NCI-H1694 treated with DMSO at 0.1 percent for 48 hours (cell line): ENCODE results near the gene IGFBP3.
A peak's percentile ranks its signal among the peaks of the same experiment; 100 is the strongest.
"Not testable (repeated sequence)": the region's sequence is repeated elsewhere in the genome, so short reads cannot be mapped to it uniquely, and the experiment has no call there.

ENCODE experiments used
- DNase-seq: peaks from one replicate; lab custom pipeline; 2025; lab: John Stamatoyannopoulos, UW

Gene IGFBP3

GRCh38 chr7:45920502-45921380 is at the start of gene IGFBP3:
Gene IGFBP3 (minus strand): TSS chr7:45921272. CDS start chr7:45921140, 132 bp downstream.
- no peak for DNase-seq

GRCh38 chr7:45970454-45970853 is 49.4 kb upstream of the IGFBP3 start:
- DNase-seq, result no peak

- no peak for DNase-seq
Observed at GRCh38 chr7:45969940-45970339, 48.9 kb upstream of the IGFBP3 start.

- no peak for DNase-seq
Observed at GRCh38 chr7:45968856-45969541, 47.9 kb upstream of the IGFBP3 start.

GRCh38 chr7:45968312-45968711 is 47.2 kb upstream of the IGFBP3 start:
- DNase-seq, result no peak

GRCh38 chr7:45967591-45968157 is 46.6 kb upstream of the IGFBP3 start:
- no peak for DNase-seq

- no peak for DNase-seq
Observed at GRCh38 chr7:45962861-45963260, 41.8 kb upstream of the IGFBP3 start.

GRCh38 chr7:45957721-45958120 is 36.6 kb upstream of the IGFBP3 start:
- no peak for DNase-seq

GRCh38 chr7:45955286-45955685 is 34.2 kb upstream of the IGFBP3 start:
- DNase-seq, result no peak

- not testable (repeated sequence) for DNase-seq
Observed at GRCh38 chr7:45953055-45953454, 32.0 kb upstream of the IGFBP3 start.

GRCh38 chr7:45944058-45944457 is 23.0 kb upstream of the IGFBP3 start:
- no peak for DNase-seq

GRCh38 chr7:45940939-45941338 is 19.9 kb upstream of the IGFBP3 start:
- DNase-seq, result no peak

GRCh38 chr7:45940237-45940781 is 19.2 kb upstream of the IGFBP3 start:
- not testable (repeated sequence) for DNase-seq

GRCh38 chr7:45939574-45939973 is 18.5 kb upstream of the IGFBP3 start:
- DNase-seq, result no peak

- DNase-seq, result no peak
Observed at GRCh38 chr7:45938626-45939302, 17.7 kb upstream of the IGFBP3 start.

GRCh38 chr7:45937862-45938261 is 16.8 kb upstream of the IGFBP3 start:
- no peak for DNase-seq

- DNase-seq, result no peak
Observed at GRCh38 chr7:45937301-45937700, 16.2 kb upstream of the IGFBP3 start.

GRCh38 chr7:45930967-45931366 is 9.9 kb upstream of the IGFBP3 start:
- no peak for DNase-seq

- no peak for DNase-seq
Observed at GRCh38 chr7:45927721-45928120, 6.6 kb upstream of the IGFBP3 start.

- no peak for DNase-seq
Observed at GRCh38 chr7:45924283-45924682, 3.2 kb upstream of the IGFBP3 start.

- DNase-seq, result no peak
Observed at GRCh38 chr7:45923818-45924217, 2.7 kb upstream of the IGFBP3 start.

- peak; percentile 17 for DNase-seq
Observed at GRCh38 chr7:45923290-45923689, 2.2 kb upstream of the IGFBP3 start.
